Cortex of kidney (tissue), 1 donor: ENCODE results near the gene SELENOF.
"Not testable (repeated sequence)": the region's sequence is repeated elsewhere in the genome, so short reads cannot be mapped to it uniquely, and the experiment has no call there.

Experiments used
- DNase-seq: peaks from one replicate; lab custom pipeline; 2025; lab: John Stamatoyannopoulos, UW

SELENOF gene

GRCh38 chr1:86916752-86917151, 2.8 kb upstream of the SELENOF start:
- DNase-seq: no peak

- DNase-seq: no peak
These were observed 1.9 kb upstream of the SELENOF start for GRCh38 chr1:86915737-86916235.

- DNase-seq: no peak
These were observed 1.2 kb upstream of the SELENOF start for GRCh38 chr1:86914998-86915736.

GRCh38 chr1:86914601-86914997, 673 bp upstream of the SELENOF start, which contains the start of gene HS2ST1:
Gene HS2ST1, plus strand, starts transcription at chr1:86914635.
- peak; percentile 50 for DNase-seq

- DNase-seq: no peak
These were observed 479 bp downstream of the SELENOF start for GRCh38 chr1:86913399-86913895.

GRCh38 chr1:86912281-86912900, 1.5 kb downstream of the SELENOF start:
- DNase-seq: no peak

- DNase-seq: no peak
These were observed 7.5 kb downstream of the SELENOF start for GRCh38 chr1:86906419-86906818.

GRCh38 chr1:86905875-86906274, 8.1 kb downstream of the SELENOF start:
- DNase-seq: no peak

GRCh38 chr1:86899401-86899800, 14.5 kb downstream of the SELENOF start:
- not testable (repeated sequence) for DNase-seq

GRCh38 chr1:86888327-86888726, 25.6 kb downstream of the SELENOF start:
- no peak for DNase-seq

GRCh38 chr1:86887479-86888162, 26.3 kb downstream of the SELENOF start:
- DNase-seq: no peak

- DNase-seq: no peak
These were observed 38.2 kb downstream of the SELENOF start for GRCh38 chr1:86875722-86876121.

- no peak for DNase-seq
These were observed 41.8 kb downstream of the SELENOF start for GRCh38 chr1:86872086-86872485.

- DNase-seq: no peak
These were observed 42.9 kb downstream of the SELENOF start for GRCh38 chr1:86871001-86871400.

GRCh38 chr1:86868477-86868876, 45.4 kb downstream of the SELENOF start:
- DNase-seq: no peak

GRCh38 chr1:86867278-86867677, 46.6 kb downstream of the SELENOF start:
- not testable (repeated sequence) for DNase-seq

GRCh38 chr1:86866665-86867064, 47.3 kb downstream of the SELENOF start:
- no peak for DNase-seq

GRCh38 chr1:86865973-86866637, 47.8 kb downstream of the SELENOF start:
- no peak for DNase-seq

- no peak for DNase-seq
These were observed 51.0 kb downstream of the SELENOF start for GRCh38 chr1:86862920-86863319.

- no peak for DNase-seq
These were observed 52.5 kb downstream of the SELENOF start for GRCh38 chr1:86861424-86861823.

- DNase-seq: no peak
These were observed 53.5 kb downstream of the SELENOF start for GRCh38 chr1:86860424-86860823.

- no peak for DNase-seq
These were observed 53.9 kb downstream of the SELENOF start for GRCh38 chr1:86860020-86860419.
